ENCODE data around the gene RFTN2.
"Not testable (repeated sequence)": the region's sequence is repeated elsewhere in the genome, so short reads cannot be mapped to it uniquely, and the experiment has no call there.

DNA sequence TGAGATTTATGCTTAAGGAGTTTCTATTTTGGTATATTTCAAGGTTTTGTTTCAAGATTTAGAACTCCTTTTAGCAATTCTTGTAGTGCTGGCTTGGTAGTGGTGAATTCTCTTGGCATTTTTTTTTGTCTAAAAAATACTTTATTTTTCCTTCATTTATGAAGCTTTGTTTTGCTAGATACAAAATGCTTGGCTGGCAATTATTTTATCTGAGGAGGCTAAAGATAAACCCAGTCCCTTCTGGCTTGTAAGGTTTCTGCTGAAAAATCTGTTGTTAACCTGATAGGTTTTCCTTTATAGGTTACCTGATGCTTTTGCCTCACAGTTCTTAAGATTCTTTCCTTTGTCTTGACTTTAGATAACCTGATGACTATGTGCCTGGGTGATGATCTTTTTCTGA lies 24.3 kb upstream of the RFTN2 start:
- not testable (repeated sequence) for TF ChIP-seq CTCF (IDR thresholded peaks at IDR 0.05; ENCODE audit: borderline replicate concordance, extremely low read depth, low read length, poor library complexity, severe bottlenecking); EZH2 (IDR thresholded peaks at IDR 0.05; ENCODE audit: borderline replicate concordance, low read depth, low read length, severe bottlenecking)
